Heart right ventricle (tissue), 16 donors: ENCODE data around the gene CDC42EP5. TPM values are rescaled to one million over a fixed set of nuclear protein-coding genes. Genes with fewer than 3 reads are reported as not detected.
"Not testable (repeated sequence)": the region's sequence is repeated elsewhere in the genome, so short reads cannot be mapped to it uniquely, and the experiment has no call there.

ENCODE experiments used
- ATAC-seq, 8 donors: fragments of 200-7000 bp; cut with Tn5 transposase; one replicate each; pipeline ENCODE4 v1.9.1; 2020; ENCODE audit warnings: mild to moderate bottlenecking in 8 of 8, moderate library complexity in 8 of 8, moderate number of reproducible peaks in 1 of 8
- DNase-seq, 2 donors: peaks; one replicate each; pipeline ENCODE4 v3.0.0-alpha.2; 2020
- H3K27ac ChIP-seq, 10 donors: fragments of 200-600 bp; sonication (generic) in 2 of 10; one replicate each; pipeline versions ENCODE4 v1.5.0 to v1.8.0; 2020 to 2022; ENCODE audit warnings: mild to moderate bottlenecking in 3 of 10
- H3K27me3 ChIP-seq, 7 donors: fragments of 200-600 bp; one replicate each; pipeline ENCODE4 v1.8.0; 2021 to 2022; ENCODE audit warnings: mild to moderate bottlenecking in 2 of 7
- H3K36me3 ChIP-seq, 9 donors: fragments of 200-600 bp; sonication (generic) in 1 of 9; one replicate each; pipeline versions ENCODE4 v1.5.0 to v1.8.0; 2020 to 2022; ENCODE audit warnings: mild to moderate bottlenecking in 2 of 9
- H3K4me1 ChIP-seq, 9 donors: fragments of 200-600 bp; sonication (generic) in 1 of 9; one replicate each; pipeline versions ENCODE4 v1.5.0 to v1.8.0; 2020 to 2022; ENCODE audit warnings: mild to moderate bottlenecking in 4 of 9
- H3K4me3 ChIP-seq, 10 donors: fragments of 200-600 bp; sonication (generic) in 2 of 10; one replicate each; pipeline versions ENCODE4 v1.5.0 to v1.8.0; 2020 to 2022; ENCODE audit warnings: mild to moderate bottlenecking in 7 of 10, moderate library complexity in 2 of 10
- H3K9me3 ChIP-seq, 11 donors: fragments of 200-600 bp in 10 of 11; sonication (generic) in 2 of 11; one replicate each; pipeline versions ENCODE4 v1.5.0 to v1.8.0; 2013 to 2022; ENCODE audit warnings: mild to moderate bottlenecking in 2 of 11, control low read depth in 1 of 11, moderate library complexity in 1 of 11
- CTCF ChIP-seq, 9 donors: fragments of 200-600 bp; sonication (generic) in 2 of 9; IDR thresholded peaks; one replicate each; pipeline versions ENCODE4 v1.5.0 to v1.8.0; 2021 to 2022; ENCODE audit warnings: antibody characterized with exemption in 9 of 9, mild to moderate bottlenecking in 5 of 9, moderate library complexity in 1 of 9
- WGBS, 2 donors: extraction: QIAGEN DNeasy Blood & Tissue Kit; methylation state at CpG; one replicate each; pipeline ENCODE4 v1.1.7; 2013; ENCODE audit warnings: inconsistent platforms in 1 of 2; 5-methylcytosine and 5-hydroxymethylcytosine counted together
- intact Hi-C, 10 donors: fragments of 100-400 bp; cut with DNase I; formaldehyde crosslinking; loops; one replicate each; pipeline versions ENCODE4 v1.11.1 to v1.14.2; 2022
- polyA plus RNA-seq, 2 donors: library from polyadenylated mRNA; stranded (reverse); fragments of 200-250 nt; gene quantifications; one replicate each; pipeline ENCODE4 v1.2.3, GENCODE V29; 2013
- total RNA-seq, 10 donors: library from RNA; stranded (reverse); fragmentation: NEBNext Ultra II Directional in 3 of 10; extraction: Animal tissue kit (Norgen Biotek cat#: 25700) in 3 of 10; gene quantifications; one replicate each; pipeline versions ENCODE4 v1.2.1 to v1.2.4, GENCODE V29; 2021 to 2023
- donor health status: Arrhythmogenic right ventricular cardiomyopathy.
- donor health status: ischemic (EF 13 %, LVEDD 7.1; RV severe dilation, severe dysfunction).
- donor health status: healthy with polysubstance abuse.
- donor health status: DM: no; HTN: yes; CAD: no.
- donor health status: DM: no; HTN: no; CAD: no.
- donor health status: ischemic (EF 25% LVEDD 6.9; RV normal size, moderate dysfunction).
- donor health status: ischemic (EF 25% LVEDD 5.7; RV mildly dilated, moderate dysfunction).
- donor health status: healthy.
- donor health status: DM: yes; HTN: yes; CAD: no.
- donor health status: Ischemic cardiomyopathy.
- donor health status: ischemic (EF 35%, LVEDD 5.7; RV mildly dilated, moderate dysfunction).
- donor health status: nonischemic (EF 11% LVEDD 7.7; RV severe dilation, severe dysfunction).
- donor health status: DM: yes; HTN: yes; CAD: no.
- donor health status: PGD.
- donor health status: ischemic (EF 29% LVEDD 5.4; RV normal size, mild dysfunction).
- donor health status: nonischemic (EF 23%, LVEDD 6.1; RV moderate dilation, normal function).

Gene CDC42EP5
- total and polyA plus RNA-seq, 12 donors = 5.3 to 22.8 (median 10.9) TPM

DNA sequence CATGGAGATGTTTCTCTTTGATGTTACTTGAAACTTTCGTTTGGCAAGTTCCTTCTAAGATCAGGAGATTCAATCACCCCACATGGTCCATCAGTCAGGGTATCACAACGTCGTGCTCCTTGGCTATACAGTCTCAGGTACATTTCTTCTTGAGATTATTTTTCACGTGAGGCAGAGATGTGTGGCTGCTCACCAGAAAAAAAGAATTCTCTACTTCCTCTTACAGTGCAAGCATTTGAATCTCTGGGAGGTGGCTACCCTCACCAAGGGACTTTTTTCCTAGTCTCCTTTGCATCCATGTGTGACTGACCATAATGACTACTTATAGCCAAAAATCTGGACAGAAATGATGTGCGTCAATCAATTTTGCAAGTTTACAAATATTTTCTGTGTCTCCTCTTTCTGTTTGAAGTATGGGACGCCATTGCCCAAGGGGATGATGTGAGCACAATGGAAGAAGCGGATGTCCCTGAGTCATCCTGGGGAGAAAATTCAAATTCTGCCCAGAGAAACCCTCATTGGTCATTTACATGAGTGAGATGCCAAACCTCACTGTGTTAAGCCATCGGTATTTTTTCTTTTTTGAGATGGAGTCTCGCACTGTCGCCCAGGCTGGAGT, 21.0 kb upstream of the CDC42EP5 start:
- 75 to 78% methylated on average over 10 of the region's 10 CpGs for WGBS, 2 donors
- Histone ChIP-seq H3K36me3 (no peaks in the 10 kb centered on the region), H3K27me3 (peaks cover 0 to 85% (median 24%) of the 10 kb centered on the region in 7 donors), H3K9me3 (no peaks in the 10 kb centered on the region), H3K4me1 (no peaks in the 10 kb centered on the region), H3K27ac (no peak overlapping the region), H3K4me3 (no peak overlapping the region)
- no peak for TF ChIP-seq CTCF (IDR thresholded peaks at IDR 0.05)
- intact Hi-C loops = no loop called here
- no peak for DNase-seq
- no peak for ATAC-seq

DNA sequence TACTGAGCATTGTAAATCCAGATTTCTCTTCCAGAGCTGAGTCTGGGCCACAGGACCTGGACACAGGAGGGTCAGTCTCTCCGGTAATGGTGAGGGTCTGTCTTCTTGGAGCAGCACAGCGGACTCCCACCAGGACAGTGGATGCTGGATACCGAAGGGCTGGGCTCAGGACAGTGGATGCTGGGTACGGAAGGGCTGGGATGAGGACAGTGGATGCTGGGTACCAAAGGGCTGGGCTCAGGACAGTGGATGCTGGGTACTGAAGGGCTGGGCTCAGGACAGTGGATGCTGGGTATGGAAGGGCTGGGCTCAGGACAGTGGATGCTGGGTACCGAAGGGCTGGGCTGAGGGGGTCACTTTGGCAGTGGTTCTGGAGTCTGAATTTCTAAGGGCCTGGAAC, 20.0 kb upstream of the CDC42EP5 start:
- intact Hi-C loops, DNase-seq, H3K9me3 ChIP-seq, H3K4me1 ChIP-seq, H3K27ac ChIP-seq, H3K4me3 ChIP-seq, H3K36me3 ChIP-seq, ATAC-seq: not testable (repeated sequence)
- H3K27me3 ChIP-seq = peaks cover 0 to 88% (median 24%) of the 10 kb centered on the region in 7 donors
- whole genome bisulfite sequencing, 2 donors = 79 to 89% methylated on average over 5 of the region's 5 CpGs

- no peaks in the 10 kb centered on the region for H3K4me1 ChIP-seq
- no peak overlapping the region for H3K27ac ChIP-seq
- no peak for ATAC-seq
- no peaks in the 10 kb centered on the region for H3K9me3 ChIP-seq
- H3K36me3 ChIP-seq = no peaks in the 10 kb centered on the region
- TF ChIP-seq CTCF (IDR thresholded peaks at IDR 0.05) = no peak
- no peak overlapping the region for H3K4me3 ChIP-seq
- intact Hi-C loops = no loop called here
- peaks cover 0 to 93% (median 24%) of the 10 kb centered on the region in 7 donors for H3K27me3 ChIP-seq
- 86 to 91% methylated on average over 18 of the region's 18 CpGs for WGBS, 2 donors
- DNase-seq = no peak
Observed at GRCh38 chr19:54492568-54492967, 19.5 kb upstream of the CDC42EP5 start.

- Histone ChIP-seq H3K27me3 (peaks cover 0 to 94% (median 18%) of the 10 kb centered on the region in 7 donors), H3K4me3 (no peak overlapping the region), H3K4me1 (no peaks in the 10 kb centered on the region), H3K9me3 (no peaks in the 10 kb centered on the region), H3K27ac (no peak overlapping the region), H3K36me3 (no peaks in the 10 kb centered on the region)
- intact Hi-C loops = loop anchor here in 2 of 10 donors (5.0 to 10.0 kb wide), 2 partner anchors 173 to 185 kb away; partner anchors contain the start of gene LILRB4 (in 1 of the 2)
- ATAC-seq (no peak), DNase-seq (no peak)
- 53 to 57% methylated on average over 9 of the region's 9 CpGs for WGBS, 2 donors
- TF ChIP-seq CTCF (IDR thresholded peaks at IDR 0.05) = no peak
Observed at GRCh38 chr19:54489766-54490165, 16.7 kb upstream of the CDC42EP5 start.

DNA sequence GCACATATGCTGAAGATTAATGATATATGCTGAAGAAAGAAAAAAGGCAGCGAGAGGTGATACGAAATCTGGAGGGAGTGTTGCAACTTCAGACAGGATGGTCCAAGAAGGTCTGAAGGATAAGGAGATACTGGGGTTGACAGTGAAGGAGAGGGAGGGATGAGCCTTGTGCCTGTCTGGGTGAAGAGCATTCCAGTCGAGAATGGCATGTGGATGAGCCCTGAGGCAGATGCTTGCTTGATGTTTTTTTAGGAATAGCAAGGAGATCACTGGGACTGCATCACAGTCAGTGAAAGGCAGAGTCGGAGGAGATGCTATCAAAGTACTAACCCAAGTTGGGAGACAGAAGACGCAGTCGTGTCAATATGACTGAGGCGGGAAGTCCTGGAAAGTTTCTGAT, 16.2 kb upstream of the CDC42EP5 start:
- Histone ChIP-seq H3K9me3 (no peaks in the 10 kb centered on the region), H3K4me1 (no peaks in the 10 kb centered on the region), H3K27ac (no peak overlapping the region), H3K4me3 (no peak overlapping the region), H3K27me3 (peaks cover 0 to 94% (median 21%) of the 10 kb centered on the region in 7 donors), H3K36me3 (no peaks in the 10 kb centered on the region)
- no peak for TF ChIP-seq CTCF (IDR thresholded peaks at IDR 0.05)
- DNase-seq (no peak), ATAC-seq (no peak)
- WGBS, 2 donors = 63 to 66% methylated on average over 7 of the region's 7 CpGs
- intact Hi-C loops = loop anchor here in 2 of 10 donors (5.0 to 10.0 kb wide), 2 partner anchors 173 to 185 kb away; partner anchors contain the start of gene LILRB4 (in 1 of the 2)
